ENCODE measurements around the gene TXNDC8.

Gene TXNDC8

GRCh38 chr9:110276781-110277180, 60.9 kb downstream of the TXNDC8 start:
- no peak for DNase-seq

- DNase-seq: no peak
These were observed 67.3 kb downstream of the TXNDC8 start for GRCh38 chr9:110270211-110270995.

GRCh38 chr9:110266795-110267194, 70.9 kb downstream of the TXNDC8 start:
- no peak for DNase-seq

GRCh38 chr9:110261632-110262031, 76.0 kb downstream of the TXNDC8 start:
- no peak for DNase-seq

- DNase-seq: no peak
These were observed 76.8 kb downstream of the TXNDC8 start for GRCh38 chr9:110260911-110261310.

- DNase-seq: no peak
These were observed 78.1 kb downstream of the TXNDC8 start for GRCh38 chr9:110259566-110259965.

GRCh38 chr9:110258690-110259091, 79.0 kb downstream of the TXNDC8 start:
- no peak for DNase-seq

- no peak for DNase-seq
These were observed 79.7 kb downstream of the TXNDC8 start for GRCh38 chr9:110257956-110258355.

GRCh38 chr9:110257097-110257841, 80.4 kb downstream of the TXNDC8 start:
- DNase-seq: no peak

GRCh38 chr9:110256380-110257096, 81.1 kb downstream of the TXNDC8 start, which contains the start of gene TXN:
Gene TXN, minus strand, starts transcription at chr9:110256507. Its CDS starts 72 bp downstream, at chr9:110256435.
- DNase-seq: peak; percentile 49

GRCh38 chr9:110255463-110256379, 81.9 kb downstream of the TXNDC8 start:
- no peak for DNase-seq

- DNase-seq: no peak
These were observed 82.6 kb downstream of the TXNDC8 start for GRCh38 chr9:110255034-110255462.

GRCh38 chr9:110254500-110254899, 83.2 kb downstream of the TXNDC8 start:
- no peak for DNase-seq

Measured in NCI-H2029 treated with DMSO at 0.1 percent for 48 hours (cell line).